GM21825 (cell line): Measurements from ENCODE around the gene SHF.
"Not testable (repeated sequence)": the region's sequence is repeated elsewhere in the genome, so short reads cannot be mapped to it uniquely, and the experiment has no call there.

Experiments used
- ATAC-seq: cut with Tn5 transposase; IDR thresholded peaks from one replicate; pipeline ENCODE4 v1.9.1; 2021; ENCODE audit warnings: mild to moderate bottlenecking, moderate library complexity; ENCODE audit not compliant: unreplicated experiment

Gene SHF

DNA sequence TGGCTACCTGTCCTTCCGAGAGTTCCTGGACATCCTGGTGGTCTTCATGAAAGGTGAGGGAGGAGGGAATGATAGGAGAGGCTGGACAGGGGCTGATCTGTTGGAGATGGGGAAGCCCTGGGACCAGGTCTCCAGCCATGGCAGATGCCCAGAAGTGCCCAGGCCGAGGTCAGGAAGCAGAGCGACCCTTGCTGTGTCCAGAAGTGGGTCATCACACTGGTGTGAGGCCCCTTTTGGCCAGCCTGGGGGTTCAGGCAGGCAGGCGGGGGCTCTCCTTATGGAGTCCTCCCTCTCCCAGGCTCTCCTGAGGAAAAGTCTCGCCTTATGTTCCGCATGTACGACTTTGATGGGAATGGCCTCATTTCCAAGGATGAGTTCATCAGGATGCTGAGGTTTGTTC lies 40.2 kb downstream of the SHF start:
- ATAC-seq, result no peak

DNA sequence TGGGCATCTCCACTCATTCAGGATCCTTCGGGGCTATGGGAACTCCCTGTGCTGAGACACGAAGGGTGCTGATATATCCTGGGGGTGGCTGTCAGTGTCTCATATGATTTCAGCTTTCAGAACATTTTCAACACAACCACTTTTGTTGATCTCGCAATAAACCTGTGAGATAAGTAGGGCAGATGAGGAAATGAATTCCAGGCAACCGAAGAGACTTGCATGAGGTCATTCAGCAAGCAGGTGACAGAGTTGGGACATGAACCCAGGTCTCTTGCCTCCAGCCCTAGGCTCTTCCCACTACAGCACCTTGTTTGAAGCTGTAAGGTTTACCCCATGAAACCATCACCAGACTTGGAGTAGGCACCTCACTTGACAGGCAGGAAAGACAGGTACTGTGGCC lies 41.4 kb downstream of the SHF start:
- ATAC-seq, result no peak

DNA sequence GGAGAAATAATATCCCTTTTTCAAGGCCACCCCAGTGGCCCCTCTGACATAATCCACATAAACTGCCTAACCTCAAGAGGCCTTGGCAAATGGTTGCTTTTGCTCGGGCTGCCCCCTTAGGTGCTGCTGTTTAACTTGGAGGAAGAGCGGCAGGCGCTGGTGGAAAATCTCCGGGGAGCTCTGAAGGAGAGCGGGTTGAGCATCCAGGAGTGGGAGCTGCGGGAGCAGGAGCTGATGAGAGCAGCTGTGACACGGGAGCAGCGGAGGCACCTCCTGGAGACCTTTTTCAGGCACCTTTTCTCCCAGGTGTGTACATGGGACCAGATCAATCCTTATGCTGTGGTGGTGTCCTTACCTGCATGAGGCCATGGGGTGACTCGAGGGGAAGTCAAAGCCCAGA lies 43.0 kb downstream of the SHF start:
- no peak for ATAC-seq

DNA sequence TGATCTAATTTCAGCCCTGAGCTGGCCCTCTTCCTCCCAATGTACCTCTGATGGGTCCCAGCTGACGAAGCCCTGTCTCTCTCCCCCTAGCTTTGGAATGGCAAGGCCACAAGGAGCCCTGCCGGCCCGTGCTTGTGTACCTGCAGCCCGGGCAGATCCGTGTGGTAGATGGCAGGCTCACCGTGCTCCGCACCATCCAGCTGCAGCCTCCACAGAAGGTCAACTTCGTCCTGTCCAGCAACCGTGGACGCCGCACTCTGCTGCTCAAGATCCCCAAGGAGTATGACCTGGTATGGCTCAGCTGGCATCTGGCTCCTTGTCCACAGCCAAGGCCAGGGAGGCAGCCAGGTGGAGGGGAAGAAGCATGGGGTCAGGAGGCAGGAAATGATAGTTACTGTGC lies 43.8 kb downstream of the SHF start:
- no peak for ATAC-seq

DNA sequence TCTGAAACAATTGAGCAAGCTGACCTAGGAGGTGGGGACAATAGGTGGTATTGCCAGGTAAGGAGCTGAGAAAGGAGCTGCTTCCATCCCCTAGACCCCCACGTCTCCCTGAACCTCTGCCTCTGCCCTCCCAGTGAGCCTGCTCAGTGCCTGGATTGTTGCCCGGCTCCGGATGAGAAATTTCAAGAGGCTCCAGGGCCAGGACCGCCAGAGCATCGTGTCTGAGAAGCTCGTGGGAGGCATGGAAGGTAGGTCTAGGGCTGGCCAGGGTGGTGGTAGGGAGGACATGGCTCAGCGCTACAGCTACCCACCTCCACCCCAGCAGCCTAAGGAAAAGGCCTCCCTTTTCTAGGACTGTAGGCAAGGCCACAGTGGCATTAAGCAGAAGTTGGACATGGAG lies 44.7 kb downstream of the SHF start:
- ATAC-seq, result no peak

DNA sequence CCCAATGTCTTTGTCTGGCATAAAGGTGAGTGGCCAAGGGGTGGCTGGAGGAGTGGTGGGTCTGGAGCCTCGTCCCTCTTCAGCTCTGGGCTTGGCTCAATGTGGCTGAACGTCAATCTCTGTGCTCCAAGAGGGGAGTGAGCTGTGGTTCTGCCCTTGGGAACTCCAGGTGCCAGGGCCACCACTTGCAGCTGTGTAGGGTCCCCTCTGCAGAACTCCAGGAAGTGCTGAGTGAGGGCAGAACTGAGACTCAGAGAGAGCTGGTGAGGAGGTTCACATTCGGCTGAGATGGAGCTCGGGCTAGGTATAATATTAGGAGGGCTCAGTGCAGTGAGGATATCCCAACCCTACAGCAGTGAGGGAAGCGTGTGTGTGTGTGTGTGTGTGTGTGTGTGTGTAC lies 46.4 kb downstream of the SHF start:
- ATAC-seq, result no peak

DNA sequence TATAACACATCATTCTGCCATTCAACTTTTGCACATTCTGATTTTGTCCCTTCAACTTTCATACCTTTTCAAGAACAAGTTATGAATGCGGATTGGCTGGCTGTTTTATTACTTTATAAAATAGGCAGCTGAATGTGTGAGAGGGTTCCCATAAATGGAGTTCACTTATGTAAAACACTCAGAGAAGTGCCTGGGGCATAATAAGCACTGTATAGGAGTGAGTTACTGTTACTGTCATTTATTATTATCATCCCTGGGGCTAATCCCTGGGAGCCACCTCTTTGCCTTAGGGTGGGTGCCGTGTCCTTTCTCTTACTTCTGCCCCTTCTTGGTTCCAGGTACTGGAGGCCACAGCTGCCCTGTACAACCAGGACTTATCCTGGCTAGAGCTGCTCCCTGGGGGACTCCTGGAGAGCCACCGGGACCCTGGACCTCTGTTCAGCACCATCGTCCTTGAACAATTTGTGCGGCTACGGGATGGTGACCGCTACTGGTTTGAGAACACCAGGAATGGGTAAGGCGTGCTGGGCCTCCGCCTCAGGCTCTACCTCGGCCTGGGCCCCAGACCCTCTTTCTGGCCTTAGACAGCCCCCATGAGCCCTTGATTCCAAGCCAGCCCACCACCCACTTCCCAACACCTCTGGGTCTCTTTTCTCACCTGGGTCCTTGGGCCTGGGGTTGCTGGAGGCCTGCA lies 47.1 kb downstream of the SHF start:
- no peak for ATAC-seq

DNA sequence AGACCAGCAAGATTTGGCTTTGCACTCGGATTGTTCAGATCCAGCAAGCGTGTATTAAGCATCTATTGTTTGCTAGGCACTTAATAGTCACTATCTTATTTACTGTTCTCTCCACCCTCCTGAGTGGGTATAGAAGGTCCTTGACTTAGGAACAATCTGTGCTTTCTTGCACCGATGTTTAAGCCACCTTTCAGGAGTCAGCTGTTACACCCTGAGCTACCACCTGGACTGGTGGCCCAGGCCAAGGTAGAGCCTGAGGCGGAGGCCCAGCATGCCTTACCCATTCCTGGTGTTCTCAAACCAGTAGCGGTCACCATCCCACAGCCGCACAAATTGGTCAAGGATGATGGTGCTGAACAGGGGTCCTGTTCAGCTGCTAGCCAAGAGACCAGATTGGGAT lies 48.0 kb downstream of the SHF start:
- ATAC-seq, result no peak

DNA sequence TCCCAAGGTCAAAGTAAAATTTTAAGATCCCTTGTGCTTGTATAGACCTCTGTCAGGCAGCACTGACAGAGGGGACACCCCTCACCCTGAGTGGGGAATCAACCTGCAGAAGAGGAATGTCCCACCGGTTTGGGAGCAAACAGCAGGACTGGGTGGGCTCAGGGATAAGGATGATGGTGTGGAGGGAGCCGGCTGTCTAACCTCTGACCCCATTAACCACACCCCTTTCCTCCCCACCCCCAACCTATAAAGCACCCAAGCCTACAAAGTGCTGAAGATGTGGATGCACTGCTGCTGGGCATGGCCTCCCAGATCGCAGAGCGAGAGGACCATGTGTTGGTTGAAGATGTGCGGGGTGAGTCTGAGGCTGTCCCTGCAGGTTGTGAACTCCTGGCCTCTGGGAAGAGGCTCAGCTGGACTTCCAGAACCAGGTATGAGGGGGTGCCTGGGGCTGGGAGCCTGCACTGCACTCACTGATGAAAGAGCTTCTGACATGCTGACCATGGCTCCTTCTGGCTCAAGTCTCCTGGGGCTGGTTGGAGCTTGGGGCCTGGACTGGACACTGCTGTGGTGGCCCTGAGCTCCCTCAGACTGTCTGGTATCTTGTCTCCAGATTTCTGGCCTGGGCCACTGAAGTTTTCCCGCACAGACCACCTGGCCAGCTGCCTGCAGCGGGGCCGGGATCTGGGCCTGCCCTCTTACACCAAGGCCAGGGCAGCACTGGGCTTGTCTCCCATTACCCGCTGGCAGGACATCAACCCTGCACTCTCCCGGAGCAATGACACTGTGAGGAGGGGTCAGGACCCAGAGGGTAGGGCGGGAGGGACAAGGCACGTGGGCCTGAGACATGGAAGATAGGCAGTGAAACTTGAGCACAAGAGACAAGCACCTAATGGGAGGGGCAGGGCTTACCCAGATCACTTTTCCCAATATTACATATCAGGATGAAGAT lies 48.7 kb downstream of the SHF start:
- ATAC-seq, result no peak

DNA sequence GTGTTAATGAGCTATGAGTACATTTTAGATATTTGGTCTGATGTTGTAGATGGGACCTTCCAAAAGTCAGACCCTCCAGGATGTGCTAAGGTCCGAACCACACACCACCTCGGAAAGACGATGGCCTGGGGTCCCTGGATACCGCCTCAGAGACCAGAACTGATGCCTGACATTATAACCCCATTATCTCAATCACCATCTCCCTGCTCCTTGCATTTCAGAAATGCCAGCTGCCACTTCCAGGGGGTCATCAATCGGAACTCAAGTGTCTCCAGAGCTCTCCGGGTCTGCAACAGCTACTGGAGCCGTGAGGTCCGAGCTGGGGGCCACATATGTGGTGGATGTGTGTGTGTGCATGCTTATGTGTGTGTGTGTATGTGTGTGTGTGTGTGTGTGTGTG lies 50.1 kb downstream of the SHF start:
- ATAC-seq, result no peak

DNA sequence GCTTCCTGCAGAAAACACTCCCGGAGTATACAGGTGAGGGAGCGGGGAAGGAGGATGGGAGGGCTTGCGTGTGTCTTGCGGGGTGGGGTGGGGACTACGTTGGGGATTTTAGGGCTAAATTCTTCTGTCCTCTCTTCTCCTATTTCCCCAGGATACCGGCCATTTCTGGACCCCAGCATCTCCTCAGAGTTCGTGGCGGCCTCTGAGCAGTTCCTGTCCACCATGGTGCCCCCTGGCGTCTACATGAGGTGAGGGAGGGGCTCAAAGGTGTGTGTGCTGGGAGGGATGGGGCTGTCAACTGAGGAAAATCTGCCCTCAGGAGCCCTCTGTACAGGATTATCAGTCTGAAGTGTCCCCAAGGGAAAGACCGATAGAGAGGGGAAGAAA lies 51.4 kb downstream of the SHF start:
- no peak for ATAC-seq

DNA sequence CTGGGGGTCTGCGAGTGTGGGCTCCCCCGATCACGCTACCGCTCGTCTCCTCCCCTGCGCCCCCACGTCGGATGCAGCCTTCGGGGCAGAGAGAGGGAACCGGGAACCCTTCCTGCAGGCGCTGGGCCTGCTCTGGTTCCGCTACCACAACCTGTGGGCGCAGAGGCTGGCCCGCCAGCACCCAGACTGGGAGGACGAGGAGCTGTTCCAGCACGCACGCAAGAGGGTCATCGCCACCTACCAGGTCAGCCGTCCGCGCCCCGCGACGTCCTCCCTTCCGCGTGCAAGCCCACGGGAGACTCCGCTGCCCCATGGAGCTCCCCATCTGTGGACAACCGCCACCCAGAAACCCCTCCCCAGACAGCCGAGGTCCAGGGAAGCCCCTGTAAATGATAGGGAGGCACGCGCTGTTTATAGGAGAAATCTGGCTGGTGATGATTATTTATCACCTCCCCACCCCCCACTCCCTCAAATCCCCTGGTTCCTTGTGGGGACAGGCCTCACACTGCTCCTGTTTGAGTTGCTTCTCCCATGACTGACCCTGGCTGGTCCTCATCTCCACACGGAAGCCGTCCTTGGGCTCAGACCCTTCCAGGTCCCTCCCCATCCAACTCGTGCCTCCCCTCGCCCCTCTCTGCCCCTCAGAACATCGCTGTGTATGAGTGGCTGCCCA lies 51.9 kb downstream of the SHF start:
- not testable (repeated sequence) for ATAC-seq

DNA sequence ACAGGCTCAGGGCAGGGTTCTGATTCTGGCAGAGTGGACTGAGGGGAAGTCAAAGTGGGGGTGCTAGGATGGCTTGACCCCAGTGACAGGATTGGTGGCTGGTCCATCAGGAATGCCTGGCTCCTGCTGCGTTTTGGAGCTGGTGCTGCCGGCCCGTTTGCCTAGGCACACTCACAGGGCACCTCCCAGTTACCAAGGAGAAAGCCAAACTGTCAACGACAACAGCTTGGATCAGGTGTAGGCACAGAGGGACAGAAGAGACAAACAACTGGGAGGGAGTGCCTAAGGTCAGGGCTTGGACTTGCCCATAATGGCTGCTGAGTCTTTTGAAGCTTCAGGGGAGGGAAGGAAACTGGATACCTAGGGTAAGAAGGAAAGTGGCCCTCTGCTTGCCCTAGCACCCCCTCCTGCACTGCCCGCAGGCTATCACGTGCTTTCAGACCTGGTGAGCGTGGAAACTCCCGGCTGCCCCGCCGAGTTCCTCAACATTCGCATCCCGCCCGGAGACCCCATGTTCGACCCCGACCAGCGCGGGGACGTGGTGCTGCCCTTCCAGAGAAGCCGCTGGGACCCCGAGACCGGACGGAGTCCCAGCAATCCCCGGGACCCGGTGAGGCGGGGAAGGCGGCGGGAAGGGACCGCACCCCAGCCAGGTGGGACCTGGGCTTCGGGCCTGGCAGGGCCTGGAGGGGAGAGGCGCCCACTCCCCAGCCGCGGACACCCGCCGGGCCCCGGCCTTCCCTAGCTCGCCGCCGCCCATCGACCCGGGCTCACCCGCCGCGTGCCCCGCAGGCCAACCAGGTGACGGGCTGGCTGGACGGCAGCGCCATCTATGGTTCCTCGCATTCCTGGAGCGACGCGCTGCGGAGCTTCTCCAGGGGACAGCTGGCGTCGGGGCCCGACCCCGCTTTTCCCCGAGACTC lies 52.8 kb downstream of the SHF start:
- no peak for ATAC-seq

DNA sequence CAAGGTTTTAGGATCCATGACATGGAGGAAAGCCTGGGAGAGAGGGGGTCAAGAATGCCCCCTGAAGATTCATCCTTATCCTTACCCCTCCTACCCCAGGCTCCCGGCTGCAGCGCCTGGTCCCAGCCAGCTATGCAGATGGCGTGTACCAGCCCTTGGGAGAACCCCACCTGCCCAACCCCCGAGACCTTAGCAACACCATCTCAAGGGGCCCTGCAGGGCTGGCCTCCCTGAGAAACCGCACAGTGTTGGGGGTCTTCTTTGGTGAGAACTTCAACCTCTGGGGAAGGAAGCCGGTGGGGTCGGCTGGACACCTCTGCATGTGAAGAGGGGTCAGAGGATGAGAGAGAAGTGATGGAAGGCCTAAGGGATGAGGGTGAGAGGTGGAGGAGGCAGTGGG lies 53.7 kb downstream of the SHF start:
- ATAC-seq, result no peak

DNA sequence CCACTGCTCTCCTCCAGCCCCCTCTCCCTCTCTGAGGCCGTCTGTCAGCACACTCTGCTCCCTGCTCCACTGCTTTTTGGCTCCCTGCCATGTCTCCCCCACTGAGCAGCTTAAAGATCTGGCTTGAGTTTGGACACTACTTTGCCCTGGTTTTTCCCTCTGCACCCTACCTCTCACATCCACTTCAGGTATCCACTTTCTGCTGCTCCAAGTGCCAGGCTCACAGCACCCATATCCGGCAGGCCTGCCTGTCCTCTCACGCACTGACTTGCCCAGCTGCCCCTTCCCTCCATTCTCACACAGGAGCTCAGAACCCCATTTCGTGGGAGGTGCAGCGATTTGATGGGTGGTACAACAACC lies 54.2 kb downstream of the SHF start:
- no peak for ATAC-seq

DNA sequence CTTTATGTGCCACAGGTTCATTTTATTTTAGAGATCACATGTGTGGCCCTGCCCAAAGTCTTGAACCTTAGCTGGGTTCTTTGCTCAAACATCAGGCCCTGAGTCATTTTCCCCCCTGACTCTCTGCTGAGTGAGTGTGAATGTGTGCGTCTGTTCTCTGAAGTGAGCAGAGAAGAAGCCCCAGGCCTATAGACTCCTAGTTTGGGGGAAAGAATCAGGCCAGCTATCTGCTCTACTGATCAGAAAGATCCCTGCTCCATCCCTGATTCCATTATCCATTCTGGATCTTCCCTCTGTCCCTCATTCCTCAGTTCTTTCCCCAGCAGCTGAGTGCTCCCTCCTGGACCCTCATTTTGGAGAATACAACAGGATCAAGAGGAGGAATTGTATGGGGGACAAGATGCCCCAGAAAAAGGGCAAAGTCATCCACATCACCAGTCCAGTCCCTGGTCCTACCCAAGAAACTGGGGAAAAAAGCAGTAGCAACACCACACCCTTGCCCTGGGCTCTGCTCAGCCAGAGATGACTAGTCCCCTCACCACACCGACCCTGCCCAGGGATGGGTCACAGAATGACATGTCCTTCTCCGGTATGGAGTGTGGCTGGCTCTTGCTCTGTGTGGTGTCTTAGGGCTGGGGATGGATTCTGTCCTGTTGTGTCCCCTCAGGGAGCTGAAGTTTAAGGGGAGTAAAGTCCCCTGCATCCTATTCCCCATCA lies 54.8 kb downstream of the SHF start:
- ATAC-seq, result no peak

DNA sequence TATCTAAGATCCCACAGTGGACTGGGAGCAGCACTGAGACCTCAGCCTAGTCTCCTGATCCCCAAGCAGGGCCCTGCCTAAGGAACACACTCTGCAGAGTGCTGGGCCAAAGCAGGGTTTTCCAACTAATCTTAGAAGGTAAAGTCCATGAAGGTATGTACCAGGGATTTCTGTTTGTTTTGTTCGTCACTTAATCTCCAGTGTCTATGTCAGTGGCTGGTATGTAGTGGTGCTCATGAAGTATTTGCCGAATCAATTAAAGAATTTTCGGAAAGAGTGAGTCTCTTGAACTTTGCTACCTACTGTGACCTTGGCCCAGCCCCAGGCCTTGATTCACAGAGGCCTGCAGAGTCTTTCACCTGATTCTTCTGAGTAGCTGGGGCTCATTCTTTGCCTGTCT lies 56.3 kb downstream of the SHF start:
- ATAC-seq, result no peak

DNA sequence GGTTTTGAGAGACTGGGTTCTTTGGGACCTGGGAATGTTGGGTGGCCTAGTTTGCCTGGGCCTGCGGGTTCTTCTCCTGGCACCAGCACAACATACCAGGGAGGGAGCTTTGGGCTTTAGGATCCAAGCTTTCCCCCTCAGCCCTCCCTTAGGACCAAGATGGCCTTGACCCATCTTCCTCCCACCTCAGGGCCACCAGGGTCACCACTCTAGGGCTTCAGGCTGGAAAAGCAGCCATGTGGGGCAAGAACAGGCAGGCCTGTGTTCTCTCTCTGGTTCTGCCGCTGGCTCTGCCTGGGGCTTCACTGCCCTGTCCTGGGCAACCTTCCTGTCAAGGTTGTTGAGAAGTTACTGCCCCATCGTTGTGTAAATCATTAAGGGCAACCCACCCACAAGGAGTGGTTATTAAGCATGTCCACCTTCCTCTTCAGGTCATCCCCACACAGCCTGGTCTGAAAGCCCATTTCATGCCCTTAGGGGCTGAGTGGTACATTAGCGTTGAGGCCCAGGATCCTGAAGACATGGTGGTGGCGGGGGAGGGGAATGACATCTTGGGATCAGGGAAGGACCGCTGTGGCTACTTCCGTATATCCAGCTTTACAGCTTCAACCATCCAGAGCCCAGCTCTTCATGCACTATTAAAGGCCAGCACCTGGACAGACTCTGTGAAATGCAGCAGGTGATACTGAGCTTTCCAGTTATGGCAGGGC lies 57.3 kb downstream of the SHF start:
- ATAC-seq, result no peak

DNA sequence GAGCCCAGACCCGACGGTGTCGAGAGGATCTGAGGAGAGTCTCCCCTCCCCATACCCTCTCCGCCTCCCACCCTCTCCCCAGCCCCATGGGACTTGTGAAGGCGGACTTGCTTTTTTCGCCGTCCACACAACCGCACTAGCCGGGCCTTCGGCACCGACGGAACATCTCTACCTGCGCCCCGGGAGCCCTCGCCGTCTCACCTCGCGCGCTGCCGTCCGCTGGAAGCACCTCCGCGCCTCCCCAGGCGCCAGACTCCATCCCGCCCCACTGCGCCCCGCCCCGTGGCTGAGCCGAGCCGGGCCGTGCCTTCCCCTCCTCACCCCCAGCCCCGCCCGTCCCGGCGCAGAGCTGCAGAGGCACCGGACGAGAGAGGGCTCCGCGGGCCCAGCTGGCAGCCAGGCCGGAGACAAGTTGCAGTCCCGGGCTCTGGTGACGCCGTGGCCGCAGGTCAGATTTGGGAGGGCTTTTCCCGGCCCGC lies 58.1 kb downstream of the SHF start, which contains the start of the genes DUOX1 and DUOXA1:
Gene DUOX1 (plus strand): TSS at position 344 of the 479 bp plus-strand sequence. CDS start 1,973 bp downstream, outside the sequence.
Gene DUOXA1 (minus strand): TSS at position 229 of the 479 bp plus-strand sequence. CDS start 6,865 bp downstream, outside the sequence.
- ATAC-seq, result no peak
